K562 (cell line): ENCODE measurements around the gene BMAL2. TPM values are rescaled to one million over a fixed set of nuclear protein-coding genes. Genes with fewer than 3 reads are reported as not detected.

Experiments used
- ATAC-seq: fragments of 200-7000 bp; cut with Tn5 transposase; 3 replicates; pipeline ENCODE4 v1.9.1; 2020; ENCODE audit warnings: moderate library complexity
- BruUV-seq: library from RNA; stranded (reverse); fragments of 400-500 nt; replicated peaks from 2 replicates; lab custom pipeline; 2021; lab: Mats Ljungman, UMichigan
- CTCF ChIA-PET: fragments of 300-600 bp; formaldehyde crosslinking; extraction: SDS; loops from one replicate; lab custom pipeline; 2021; ENCODE audit warnings: low intra/inter-chr PET ratio; lab: Yijun Ruan, JAX
- POLR2A ChIA-PET: fragments of 300-600, 350-650 bp; sonication (Branson Sonifier 250); formaldehyde crosslinking; extraction: SDS; loops from one replicate; lab custom pipeline; 2021; ENCODE audit warnings: antibody characterized with exemption, inconsistent platforms; lab: Yijun Ruan, JAX
- DNase-seq, 4 experiments: peaks; one replicate each; pipeline versions ENCODE4 v3.0.0 to v3.0.0-alpha.2; 2011 to 2018; ENCODE audit warnings: low spot score in 3 of 4, mixed read lengths in 3 of 4; ENCODE audit errors: extremely low read depth in 1 of 4
- FAIRE-seq: peaks from 2 replicates; lab custom pipeline; 2011; peaks lifted over from hg19 to GRCh38; lab: Jason Lieb, UNC
- H2AFZ ChIP-seq: 2 replicates; pipeline ENCODE4 v1.6.0; 2011; ENCODE audit warnings: low read depth, low read length, control low read depth, inconsistent platforms
- H3K27ac ChIP-seq: fragments of 200-600 bp; 3 replicates; pipeline ENCODE4 v1.8.0; 2011; ENCODE audit warnings: low read depth, mild to moderate bottlenecking, control low read depth, inconsistent platforms, low read length, moderate library complexity, mixed read lengths; ENCODE audit errors: extremely low read depth
- H3K27me3 ChIP-seq, 2 experiments: fragments of 300-600 bp in 1 of 2; 2 replicates in 1 of 2; 3 replicates in 1 of 2; pipeline versions ENCODE4 v1.6.0 to v1.8.0; 2011; ENCODE audit warnings: inconsistent platforms in 2 of 2, low read length in 2 of 2, mild to moderate bottlenecking in 1 of 2, mixed read lengths in 1 of 2, moderate library complexity in 1 of 2; ENCODE audit not compliant: control insufficient read depth in 2 of 2, insufficient read depth in 2 of 2
- H3K36me3 ChIP-seq: fragments of 300-600 bp; 3 replicates; pipeline ENCODE4 v1.8.0; 2011; ENCODE audit warnings: mild to moderate bottlenecking, low read length, inconsistent platforms; ENCODE audit not compliant: control insufficient read depth, insufficient read depth
- H3K4me1 ChIP-seq, 2 experiments: fragments of 200-600 bp in 1 of 2; replicated peaks in 1 of 2; 2 replicates in 1 of 2; 3 replicates in 1 of 2; pipeline versions ENCODE4 v1.5.1 to v1.8.0; 2011; ENCODE audit warnings: inconsistent platforms in 2 of 2, low read length in 2 of 2, mild to moderate bottlenecking in 1 of 2, mixed read lengths in 1 of 2, moderate library complexity in 1 of 2; ENCODE audit not compliant: control insufficient read depth in 2 of 2, insufficient read depth in 2 of 2
- H3K4me2 ChIP-seq: 2 replicates; pipeline ENCODE4 v1.6.1; 2011; ENCODE audit warnings: low read length, control low read depth, inconsistent platforms, mixed read lengths; ENCODE audit not compliant: insufficient read depth
- H3K4me3 ChIP-seq: fragments of 200-600 bp; sonication (generic), shearing (Covaris generic); 2 replicates; pipeline ENCODE4 v1.5.1; 2016; ENCODE audit warnings: control low read depth, inconsistent platforms
- H3K79me2 ChIP-seq: fragments of 200-600 bp; 3 replicates; pipeline ENCODE4 v1.8.0; 2011; ENCODE audit warnings: low read length, inconsistent platforms; ENCODE audit not compliant: control insufficient read depth, insufficient read depth
- H3K9ac ChIP-seq, 2 experiments: 2 replicates each; pipeline versions ENCODE4 v1.6.0 to v1.6.1; 2011; ENCODE audit warnings: low read depth in 2 of 2, low read length in 2 of 2, control low read depth in 1 of 2, inconsistent platforms in 1 of 2, mild to moderate bottlenecking in 1 of 2, mixed read lengths in 1 of 2; ENCODE audit not compliant: insufficient read depth in 1 of 2
- H3K9me1 ChIP-seq: one replicate; pipeline ENCODE4 v1.6.0; 2011; ENCODE audit warnings: inconsistent platforms, mild to moderate bottlenecking, low read length, moderate library complexity; ENCODE audit not compliant: control insufficient read depth, insufficient read depth
- H3K9me3 ChIP-seq: replicated peaks from 2 replicates; pipeline ENCODE4 v1.5.1; 2011; ENCODE audit warnings: low read depth, low read length, inconsistent platforms; ENCODE audit not compliant: control insufficient read depth, insufficient read depth
- H4K20me1 ChIP-seq: replicated peaks from 2 replicates; pipeline ENCODE4 v1.6.1; 2011; ENCODE audit warnings: low read length, inconsistent platforms, mixed read lengths; ENCODE audit not compliant: control insufficient read depth, insufficient read depth
- BMI1 ChIP-seq: fragments of 150-350 bp; IDR thresholded peaks from 2 replicates; pipeline ENCODE4 v1.6.1; 2014; ENCODE audit warnings: low read length
- CBX8 ChIP-seq: fragments of 200-600 bp; sonication (generic); IDR thresholded peaks from 2 replicates; pipeline ENCODE4 v1.6.1; 2012; ENCODE audit warnings: borderline replicate concordance, mixed run types, low read depth, mild to moderate bottlenecking, moderate library complexity, mixed read lengths, low read length, control low read depth, inconsistent platforms; ENCODE audit not compliant: poor library complexity, severe bottlenecking; ENCODE audit errors: extremely low read depth
- WGBS: fragments of 100-300 bp; shearing (Covaris generic); methylation state at CpG from one replicate; pipeline ENCODE4 v1.1.6; 2016; ENCODE audit warnings: low coverage, mixed read lengths; ENCODE audit not compliant: insufficient coverage; ENCODE audit errors: missing lambda C conversion rate; 5-methylcytosine and 5-hydroxymethylcytosine counted together
- in situ Hi-C: fragments of 300-500 bp; cut with MboI; formaldehyde crosslinking; loops from 4 replicates; pipeline ENCODE4 v1.15.0; 2018; ENCODE audit warnings: inconsistent platforms, mixed read lengths
- intact Hi-C: fragments of 100-400 bp; cut with micrococcal nuclease; formaldehyde crosslinking; loops from 2 replicates; pipeline ENCODE4 v1.14.2; 2022
- polyA plus RNA-seq, 8 experiments: library from polyadenylated mRNA; depleted of rRNA in 4 of 8; stranded (reverse) in 5 of 8; unstranded in 3 of 8; fragments of >200 nt; fragmentation: Nextera tagmentation in 2 of 8; fragmentation: Illumina TruSeq in 1 of 8; extraction: Ambion mirVana in 2 of 8; extraction: Trizol in 1 of 8; gene quantifications; 2 replicates each; pipeline versions ENCODE4 v1.2.1 to v1.2.3, GENCODE V29; 2011 to 2014; ENCODE audit warnings: inconsistent platforms in 1 of 8, missing spikeins in 1 of 8
- total RNA-seq, 7 experiments: library from RNA; depleted of rRNA in 6 of 7; stranded (reverse); fragments of >200 nt in 6 of 7; fragmentation: Illumina TruSeq in 2 of 7; extraction: Trizol in 2 of 7; gene quantifications; 2 replicates each; pipeline versions ENCODE4 v1.2.1 to v1.2.3, GENCODE V29; 2011 to 2021; ENCODE audit warnings: low replicate concordance in 1 of 7
- TF ChIP-seq, protein P1 (sequence below): fragments of 450-650 bp; formaldehyde crosslinking; IDR thresholded peaks from 2 replicates; pipeline ENCODE4 v1.4.0; 2020; ENCODE audit warnings: mild to moderate bottlenecking, mixed read lengths

The BMAL2 gene
- total and polyA plus RNA-seq, 9 of the 15 experiments (the other 6 are each of a cell fraction or from before 2014, with no cell fraction given): 0.01 to 1.1 (median 0.50) TPM

DNA sequence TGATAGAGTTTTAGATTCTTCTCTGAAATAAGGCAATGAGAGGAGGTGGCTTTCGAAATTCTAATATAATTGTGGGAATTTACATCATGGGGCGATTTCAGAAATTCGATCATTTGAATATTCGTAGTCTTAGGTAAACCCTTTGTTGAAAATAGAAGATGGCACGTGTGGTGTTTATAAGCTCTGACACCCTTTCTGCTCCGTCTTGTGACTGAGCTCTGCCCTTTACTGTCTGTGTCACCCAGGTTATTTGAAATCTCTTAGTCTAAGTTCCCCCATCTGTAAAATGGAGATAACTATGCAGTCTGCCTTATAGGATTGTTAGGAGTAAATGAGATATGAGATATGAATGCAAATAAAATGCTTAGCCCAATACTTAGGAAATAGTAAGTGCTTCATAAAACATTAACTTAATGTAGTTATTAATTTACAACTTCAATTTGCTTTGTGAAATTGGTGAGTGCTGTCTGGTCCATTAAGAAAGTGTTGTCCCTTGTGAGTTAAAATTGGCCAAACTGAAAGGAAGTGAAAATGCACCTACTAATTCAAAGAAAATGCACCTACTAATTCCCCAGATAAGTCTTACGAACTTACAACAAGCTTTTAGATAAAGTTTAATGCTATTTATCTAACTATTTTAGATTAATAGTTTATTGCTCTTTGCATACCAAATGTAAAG is 1.5 kb downstream of the BMAL2 start:
- no peaks in the 10 kb centered on the region for H3K9me3 ChIP-seq
- H3K9ac ChIP-seq: no peak overlapping the region
- H3K27me3 ChIP-seq: peaks cover 25 to 27% of the 10 kb centered on the region in 2 experiments
- no peaks in the 10 kb centered on the region for H3K79me2 ChIP-seq
- ChIA-PET CTCF (no interaction called here), POLR2A (interaction anchor here (1.1 kb wide), 1 partner anchor 9 kb away, joined by 3 read pairs; no protein-coding TSS in a partner anchor)
- in situ Hi-C loops: no loop called here
- H3K9me1 ChIP-seq: no peaks in the 10 kb centered on the region
- no peak for ATAC-seq
- no peaks in the 10 kb centered on the region for H3K36me3 ChIP-seq
- no peak overlapping the region for H3K4me2 ChIP-seq
- FAIRE-seq: no peak
- 0 out of 2 replicates have a peak, but pooled peaks have one; percentile 17 for TF ChIP-seq BMI1
- peak; percentile 33 for TF ChIP-seq CBX8
- TF ChIP-seq, protein P1, sequence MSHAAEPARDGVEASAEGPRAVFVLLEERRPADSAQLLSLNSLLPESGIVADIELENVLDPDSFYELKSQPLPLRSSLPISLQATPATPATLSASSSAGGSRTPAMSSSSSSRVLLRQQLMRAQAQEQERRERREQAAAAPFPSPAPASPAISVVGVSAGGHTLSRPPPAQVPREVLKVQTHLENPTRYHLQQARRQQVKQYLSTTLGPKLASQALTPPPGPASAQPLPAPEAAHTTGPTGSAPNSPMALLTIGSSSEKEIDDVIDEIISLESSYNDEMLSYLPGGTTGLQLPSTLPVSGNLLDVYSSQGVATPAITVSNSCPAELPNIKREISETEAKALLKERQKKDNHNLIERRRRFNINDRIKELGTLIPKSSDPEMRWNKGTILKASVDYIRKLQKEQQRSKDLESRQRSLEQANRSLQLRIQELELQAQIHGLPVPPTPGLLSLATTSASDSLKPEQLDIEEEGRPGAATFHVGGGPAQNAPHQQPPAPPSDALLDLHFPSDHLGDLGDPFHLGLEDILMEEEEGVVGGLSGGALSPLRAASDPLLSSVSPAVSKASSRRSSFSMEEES (CRISPR knock-in tag): no peak
- H3K4me1 ChIP-seq: peaks cover 11 to 13% of the 10 kb centered on the region in 2 experiments; a peak in 3 of 5 replicates
- no peaks in the 10 kb centered on the region for H4K20me1 ChIP-seq
- H3K4me3 ChIP-seq: no peak overlapping the region
- 7% methylated on average over 7 of the region's 7 CpGs for WGBS
- DNase-seq: no peak
- no peak overlapping the region for H3K27ac ChIP-seq
- H2AFZ ChIP-seq: no peak overlapping the region
- intact Hi-C loops: no loop called here
- BruUV-seq: TSS peak; percentile 64
